GM21381 (cell line): ENCODE data around the gene CA11.

Experiments
- ATAC-seq: cut with Tn5 transposase; IDR thresholded peaks from one replicate; pipeline ENCODE4 v1.9.1; 2021; ENCODE audit warnings: mild to moderate bottlenecking, moderate library complexity; ENCODE audit not compliant: unreplicated experiment

CA11 gene

GRCh38 chr19:48615231-48616040 is 30.6 kb downstream of the CA11 start:
- ATAC-seq, result no peak

- ATAC-seq, result no peak
These were observed 31.4 kb downstream of the CA11 start, which contains the start of gene FAM83E for GRCh38 chr19:48614436-48615230. TSS of gene FAM83E (minus strand) at chr19:48615076. CDS start at chr19:48613372, 1,704 bp downstream.

- ATAC-seq, result no peak
These were observed 32.0 kb downstream of the CA11 start for GRCh38 chr19:48613852-48614435.

- ATAC-seq, result no peak
These were observed 32.7 kb downstream of the CA11 start for GRCh38 chr19:48613024-48613851.

GRCh38 chr19:48611872-48612271 is 34.1 kb downstream of the CA11 start:
- ATAC-seq, result no peak

GRCh38 chr19:48609571-48610108 is 36.3 kb downstream of the CA11 start:
- no peak for ATAC-seq

GRCh38 chr19:48608798-48609263 is 37.2 kb downstream of the CA11 start:
- no peak for ATAC-seq

- ATAC-seq, result no peak
These were observed 38.6 kb downstream of the CA11 start for GRCh38 chr19:48607359-48607755.

- ATAC-seq, result no peak
These were observed 39.3 kb downstream of the CA11 start, which contains the start of gene SPACA4 for GRCh38 chr19:48606463-48607358. TSS of gene SPACA4 (plus strand) at chr19:48606742. CDS start at chr19:48606979, 237 bp downstream.

GRCh38 chr19:48603850-48604249 is 42.1 kb downstream of the CA11 start:
- ATAC-seq, result no peak

GRCh38 chr19:48603449-48603848 is 42.5 kb downstream of the CA11 start:
- no peak for ATAC-seq

- no peak for ATAC-seq
These were observed 43.0 kb downstream of the CA11 start for GRCh38 chr19:48603001-48603400.

GRCh38 chr19:48600679-48601417 is 45.1 kb downstream of the CA11 start:
- no peak for ATAC-seq

- ATAC-seq, result no peak
These were observed 46.8 kb downstream of the CA11 start for GRCh38 chr19:48598996-48599700.

- no peak for ATAC-seq
These were observed 49.1 kb downstream of the CA11 start for GRCh38 chr19:48596679-48597465.

- no peak for ATAC-seq
These were observed 49.8 kb downstream of the CA11 start for GRCh38 chr19:48596237-48596636.

- ATAC-seq, result no peak
These were observed 50.2 kb downstream of the CA11 start for GRCh38 chr19:48595833-48596232.
